GM21423 (cell line): ENCODE measurements around the gene CADPS2.
"Not testable (repeated sequence)": the region's sequence is repeated elsewhere in the genome, so short reads cannot be mapped to it uniquely, and the experiment has no call there.

ENCODE experiments used
- ATAC-seq: cut with Tn5 transposase; IDR thresholded peaks from one replicate; pipeline ENCODE4 v1.9.1; 2021; ENCODE audit warnings: mild to moderate bottlenecking, moderate library complexity; ENCODE audit not compliant: unreplicated experiment

The CADPS2 gene

DNA sequence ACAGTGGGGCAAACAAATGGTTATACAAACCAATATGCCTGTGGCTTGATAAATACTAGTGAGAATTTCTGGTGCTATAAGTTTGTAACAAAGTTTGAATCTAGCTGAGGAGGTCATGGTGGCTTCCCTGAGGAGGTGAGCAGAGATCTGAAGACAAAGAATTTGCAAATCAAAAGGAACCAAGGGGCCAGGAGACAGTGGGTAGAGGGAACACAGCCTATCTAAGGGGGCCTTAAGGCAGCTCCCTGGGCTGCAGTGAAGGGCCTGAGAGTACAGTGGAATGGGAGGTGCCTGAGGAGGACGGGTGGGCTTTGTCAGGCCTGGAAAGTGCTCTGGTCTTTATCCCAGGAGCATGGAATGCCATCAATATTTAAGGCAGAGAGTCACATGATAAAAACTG, 209.1 kb downstream of the CADPS2 start:
- ATAC-seq = no peak

DNA sequence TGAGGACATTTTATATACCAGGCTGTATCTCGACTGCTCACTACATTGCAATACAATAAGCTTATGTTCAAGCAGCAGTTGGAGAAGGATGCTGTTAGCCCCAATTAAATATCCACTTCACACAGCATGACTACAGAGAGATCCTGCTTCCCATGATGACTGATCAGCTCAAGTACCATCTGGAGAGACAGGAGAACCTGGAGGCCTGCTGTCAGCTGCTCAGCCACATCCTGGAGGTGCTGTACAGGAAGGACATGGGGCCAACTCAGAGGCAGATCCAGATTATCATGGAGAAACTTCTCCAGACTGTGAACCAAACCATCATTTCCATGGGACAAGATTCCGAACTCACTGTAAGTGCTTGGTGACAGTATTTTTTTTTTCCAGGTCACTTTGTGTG, 209.8 kb downstream of the CADPS2 start:
- no peak for ATAC-seq

DNA sequence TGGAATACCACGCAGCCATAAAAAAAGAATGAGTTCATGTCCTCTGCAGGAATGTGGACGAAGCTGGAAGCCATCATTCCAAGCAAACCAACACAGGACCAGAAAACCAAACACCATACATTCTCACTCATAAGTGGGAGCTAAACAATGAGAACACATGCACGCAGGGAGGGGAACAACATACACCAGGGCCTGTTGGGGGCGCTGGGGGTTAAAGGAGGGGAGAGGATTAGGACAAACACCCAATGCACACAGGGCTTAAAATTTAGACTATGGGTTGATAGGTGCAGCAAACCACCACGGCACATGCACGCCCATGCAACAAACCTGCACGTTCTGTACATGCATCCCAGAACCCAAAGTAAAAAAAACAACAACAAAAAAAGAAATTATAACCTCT, 210.6 kb downstream of the CADPS2 start:
- ATAC-seq = no peak

DNA sequence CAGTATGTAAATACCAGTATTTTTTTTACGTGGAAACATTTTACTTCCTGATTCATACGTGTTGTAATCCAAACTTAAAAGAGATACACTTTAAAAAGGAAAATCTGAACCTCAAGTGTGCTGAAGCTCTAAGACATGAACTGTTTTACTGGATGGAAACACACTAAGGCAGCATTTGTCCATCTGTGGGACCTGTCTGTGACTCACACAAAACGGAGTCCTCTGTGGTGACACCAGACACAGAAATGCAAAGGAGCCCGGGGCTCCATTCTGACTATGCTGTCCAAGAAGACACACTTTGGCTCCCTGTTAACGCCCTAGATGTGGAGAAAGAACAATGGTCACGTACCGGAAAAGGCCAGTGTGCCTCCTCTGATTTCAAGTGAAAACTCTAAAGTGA, 211.2 kb downstream of the CADPS2 start:
- ATAC-seq = no peak

DNA sequence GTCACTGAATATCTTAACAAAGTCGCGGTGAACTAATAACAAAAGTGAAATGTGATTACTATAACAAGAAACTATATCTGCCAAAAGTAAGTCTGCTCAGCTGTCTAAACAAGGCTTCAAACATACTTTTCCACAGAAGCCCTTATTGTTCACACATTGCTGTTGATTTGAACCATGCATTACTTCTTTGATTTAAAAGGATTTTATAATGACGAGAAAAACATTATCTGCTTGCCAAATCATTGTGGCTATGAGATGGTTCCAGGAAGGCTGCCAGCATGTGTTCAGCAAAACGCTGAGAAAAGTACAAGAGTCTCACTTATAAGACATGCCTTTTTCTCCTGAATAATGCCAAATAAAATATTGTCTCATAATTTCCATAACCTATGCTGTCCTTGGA, 211.8 kb downstream of the CADPS2 start:
- ATAC-seq = no peak

DNA sequence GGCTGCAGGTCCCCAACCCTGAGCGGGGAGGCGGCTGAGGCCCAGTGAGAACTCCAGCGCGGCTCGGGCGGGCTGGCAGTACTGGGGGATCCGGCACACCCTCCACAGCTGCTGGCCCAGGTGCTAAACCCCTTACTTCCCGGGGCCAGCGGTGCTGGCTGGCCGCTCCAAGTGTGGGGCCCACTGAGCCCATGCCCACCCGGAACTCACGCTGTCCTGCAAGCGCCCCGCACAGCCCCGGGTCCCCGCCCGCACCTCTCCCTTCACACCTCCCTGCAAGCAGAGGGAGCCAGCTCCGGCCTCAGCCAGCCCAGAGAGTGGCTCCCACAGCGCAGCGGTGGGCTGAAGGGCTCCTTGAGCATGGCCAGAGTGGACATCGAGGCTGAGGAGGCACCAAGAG, 212.3 kb downstream of the CADPS2 start:
- ATAC-seq = no peak

DNA sequence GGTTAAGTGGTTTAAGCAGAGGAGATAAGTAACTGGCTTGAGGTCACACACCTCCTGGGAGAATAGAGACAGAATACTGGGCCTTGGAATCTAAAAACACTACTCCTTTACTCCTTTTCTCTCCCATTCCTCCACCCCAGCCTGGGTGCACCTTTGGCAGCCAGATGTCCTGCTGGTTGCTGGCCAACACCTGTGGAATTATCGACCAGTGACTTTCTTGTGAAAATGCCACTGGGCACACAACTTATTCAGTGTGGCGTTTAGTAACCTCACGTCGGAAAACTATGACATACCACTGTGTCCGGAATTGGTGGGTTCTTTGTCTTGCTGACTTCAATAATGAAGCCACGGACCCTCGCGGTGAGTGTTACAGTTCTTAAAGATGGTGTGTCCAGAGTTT, 213.7 kb downstream of the CADPS2 start:
- no peak for ATAC-seq

DNA sequence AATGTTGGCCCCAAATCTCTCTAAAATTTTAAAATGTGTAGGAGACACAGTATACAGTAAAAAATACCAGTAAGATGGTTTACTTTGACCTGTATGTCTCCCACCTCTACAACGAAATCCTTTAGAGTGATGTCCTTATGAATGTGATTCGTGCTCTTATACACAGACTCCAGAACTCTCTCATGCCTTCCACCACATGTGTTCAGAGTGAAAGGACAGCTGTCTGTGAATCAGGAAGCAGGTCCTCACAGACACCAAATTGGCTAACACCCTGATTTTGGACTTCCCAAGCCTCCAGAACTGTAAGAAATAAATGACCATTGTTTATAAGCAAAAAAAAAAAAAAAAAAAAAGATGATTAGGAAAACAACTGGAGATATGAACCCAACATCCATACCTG, 222.5 kb downstream of the CADPS2 start:
- no peak for ATAC-seq

DNA sequence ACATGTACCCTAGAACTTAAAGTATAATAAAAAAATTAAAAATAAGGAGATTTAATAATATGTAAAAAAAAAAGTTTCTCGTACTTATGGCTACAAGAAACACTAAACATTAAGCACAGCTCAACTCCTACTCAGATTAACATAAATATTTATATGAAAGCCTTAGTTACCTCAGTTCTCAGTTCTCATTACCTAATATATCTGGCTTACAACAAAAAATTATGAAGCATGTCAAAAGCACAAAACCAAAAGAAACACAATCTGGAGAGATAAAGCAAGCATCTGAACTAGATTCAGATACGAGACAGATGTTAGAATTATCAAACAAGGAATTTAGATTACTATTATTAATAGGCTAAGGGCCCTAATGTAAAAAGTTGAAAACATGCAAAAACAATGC, 227.4 kb downstream of the CADPS2 start:
- ATAC-seq = no peak

DNA sequence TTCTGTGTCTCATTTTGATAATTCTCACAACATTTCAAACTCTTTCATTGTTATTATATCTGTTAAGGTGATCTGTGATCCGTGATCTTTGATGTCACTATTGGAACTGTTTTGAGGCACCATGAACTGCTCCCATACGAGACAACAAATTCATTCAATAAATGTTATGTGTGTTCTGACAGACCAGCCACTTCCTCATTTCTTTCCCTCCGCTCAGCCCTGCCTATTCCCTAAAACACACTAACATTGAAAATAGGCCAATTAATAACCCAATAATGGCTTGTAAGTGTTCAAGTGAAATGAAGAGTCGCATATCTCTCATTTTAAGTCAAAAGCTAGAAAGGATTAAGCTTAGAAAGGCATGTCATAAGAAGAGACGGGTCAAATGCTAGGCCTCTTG, 232.6 kb downstream of the CADPS2 start:
- ATAC-seq = no peak

DNA sequence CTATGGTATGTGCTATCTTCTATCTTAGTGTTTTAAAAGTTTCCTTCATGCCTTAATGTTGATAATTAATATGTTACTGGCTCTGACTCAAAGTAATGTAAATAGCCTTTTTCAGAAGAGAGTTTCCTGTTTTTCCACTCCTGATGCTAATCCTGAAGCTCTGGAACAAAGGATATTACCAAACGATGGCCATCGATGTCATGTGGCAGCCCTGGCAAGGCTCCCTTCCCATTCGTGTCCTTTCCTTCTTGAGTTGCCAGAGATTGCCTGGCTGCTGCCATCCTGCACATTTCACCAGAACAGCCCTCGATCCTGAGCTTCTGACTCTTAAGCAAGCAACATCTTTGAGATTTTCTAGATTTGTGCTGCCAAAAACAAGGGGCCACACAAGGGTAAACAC, 233.4 kb downstream of the CADPS2 start:
- no peak for ATAC-seq

DNA sequence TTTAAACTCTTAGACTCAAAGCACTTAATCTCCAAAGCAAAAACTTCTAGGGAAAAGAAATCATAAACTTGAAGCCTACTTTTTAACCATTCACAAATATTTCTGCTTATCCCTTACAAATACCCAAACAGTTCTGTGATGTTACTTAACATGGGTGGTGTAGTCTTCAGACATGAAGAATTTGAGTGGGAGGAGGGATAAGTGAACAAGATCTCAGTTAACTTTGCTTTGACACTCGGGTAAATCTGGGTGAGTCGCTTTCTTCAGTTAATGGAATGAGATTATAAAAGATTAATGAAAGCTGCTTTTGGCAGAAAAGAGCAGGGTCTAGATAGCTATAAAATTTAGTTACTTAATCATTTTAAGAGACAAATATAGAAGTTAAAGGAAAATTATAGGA, 234.8 kb downstream of the CADPS2 start:
- no peak for ATAC-seq

DNA sequence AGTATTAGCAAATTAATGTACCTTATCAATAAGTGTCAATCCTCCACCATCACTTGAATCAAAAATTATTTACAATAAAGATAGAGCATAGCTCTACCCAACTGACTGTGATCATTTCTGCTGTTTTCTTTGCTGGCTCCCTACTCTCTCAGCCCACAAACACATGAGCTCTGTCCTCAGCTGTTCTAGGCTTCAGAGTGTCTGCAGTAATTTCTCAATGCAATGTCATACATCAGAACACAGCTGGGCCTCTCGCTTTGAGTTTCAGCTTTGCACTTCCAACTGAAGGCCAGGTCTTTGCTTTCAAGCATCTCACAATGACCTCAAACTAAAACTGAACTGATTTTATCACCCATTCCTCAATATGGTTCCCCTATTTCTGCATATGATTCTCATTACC, 243.0 kb downstream of the CADPS2 start:
- no peak for ATAC-seq

DNA sequence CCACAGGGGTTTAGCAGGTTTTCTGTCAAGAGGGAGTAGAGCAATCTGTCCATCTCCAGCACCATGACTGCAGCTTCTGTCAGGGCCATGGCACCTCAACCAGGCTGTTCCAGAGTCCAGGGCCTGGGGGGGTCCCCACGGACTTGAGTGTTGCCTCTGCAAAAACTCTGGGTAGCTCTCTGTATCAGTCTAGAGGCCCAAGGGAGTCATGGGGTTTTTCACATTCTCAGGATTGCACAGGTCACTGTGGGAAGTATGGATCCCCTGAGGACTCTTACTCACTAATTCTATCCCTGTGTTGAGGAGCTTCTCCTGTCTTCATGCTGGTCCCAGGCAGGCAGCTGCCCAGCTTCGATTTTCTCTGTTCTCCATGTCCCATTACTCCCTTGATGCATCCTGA, 247.8 kb downstream of the CADPS2 start:
- no peak for ATAC-seq

DNA sequence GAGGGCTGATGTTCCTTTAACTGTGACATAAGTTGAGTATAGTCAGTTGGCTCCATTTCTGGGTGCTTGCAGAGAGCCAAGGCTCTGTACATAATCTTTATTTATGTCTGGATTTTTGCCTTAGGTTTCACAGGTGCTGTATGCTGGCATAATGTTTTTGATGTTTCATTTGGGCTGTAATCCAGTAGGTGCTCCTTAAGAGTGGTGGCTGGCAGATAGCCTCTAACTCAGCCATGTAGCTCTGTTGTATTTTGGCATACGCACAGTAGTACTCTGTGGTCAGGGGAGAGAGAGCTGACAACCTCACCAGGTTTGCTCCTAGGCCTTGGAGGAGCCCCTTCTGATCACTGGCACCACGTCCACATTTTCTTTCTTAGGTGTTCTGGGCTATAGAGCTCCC, 248.5 kb downstream of the CADPS2 start:
- no peak for ATAC-seq

DNA sequence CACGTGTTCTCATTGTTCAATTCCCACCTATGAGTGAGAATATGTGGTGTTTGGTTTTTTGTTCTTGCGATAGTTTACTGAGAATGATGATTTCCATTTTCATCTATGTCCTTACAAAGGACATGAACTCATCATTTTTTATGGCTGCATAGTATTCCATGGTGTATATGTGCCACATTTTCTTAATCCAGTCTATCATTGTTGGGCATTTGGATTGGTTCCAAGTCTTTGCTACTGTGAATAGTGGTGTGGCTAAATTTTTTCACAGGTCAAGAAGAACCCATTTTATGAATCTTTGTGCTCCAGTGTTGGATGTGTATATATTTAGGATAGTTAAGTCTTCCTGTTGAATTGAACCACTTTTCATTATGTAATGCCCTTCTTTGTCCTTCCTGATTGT, 250.8 kb downstream of the CADPS2 start:
- not testable (repeated sequence) for ATAC-seq

DNA sequence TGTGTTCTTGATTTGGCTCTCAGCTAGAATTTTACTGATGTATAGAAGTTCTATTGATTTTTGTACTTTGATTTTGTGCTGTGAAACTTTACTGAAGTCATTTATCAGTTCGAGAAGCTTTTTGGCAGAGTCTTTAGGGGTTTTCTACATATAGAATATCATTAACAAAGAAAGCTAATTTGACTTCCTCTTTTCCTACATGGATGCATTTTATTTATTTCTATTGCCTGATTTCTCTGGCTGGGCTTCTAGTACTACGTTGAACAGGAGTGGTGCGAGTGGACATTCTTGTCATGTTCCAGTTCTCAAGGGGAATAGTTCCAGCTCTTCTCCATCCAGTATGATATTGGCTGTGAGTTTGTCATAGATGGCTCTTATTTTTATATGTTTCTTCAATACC, 252.8 kb downstream of the CADPS2 start:
- no peak for ATAC-seq

DNA sequence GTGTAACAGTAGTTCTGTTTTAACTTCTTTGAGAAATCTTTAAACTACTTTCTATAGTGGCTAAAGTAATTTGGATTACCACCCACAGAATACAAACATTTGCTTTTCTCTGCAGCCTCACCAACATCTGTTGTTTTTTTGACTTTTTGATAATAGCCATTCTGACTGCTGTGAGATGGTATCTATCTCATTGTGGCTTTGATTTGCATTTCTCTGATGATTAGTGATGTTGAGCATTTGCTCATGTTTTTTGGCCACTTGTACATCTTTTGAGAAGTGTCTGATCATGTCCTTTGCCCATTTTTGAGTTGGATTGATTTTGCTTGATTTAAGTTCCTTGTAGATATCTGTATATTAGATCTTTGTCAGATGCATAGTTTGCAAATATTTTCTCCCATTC, 254.0 kb downstream of the CADPS2 start:
- no peak for ATAC-seq

DNA sequence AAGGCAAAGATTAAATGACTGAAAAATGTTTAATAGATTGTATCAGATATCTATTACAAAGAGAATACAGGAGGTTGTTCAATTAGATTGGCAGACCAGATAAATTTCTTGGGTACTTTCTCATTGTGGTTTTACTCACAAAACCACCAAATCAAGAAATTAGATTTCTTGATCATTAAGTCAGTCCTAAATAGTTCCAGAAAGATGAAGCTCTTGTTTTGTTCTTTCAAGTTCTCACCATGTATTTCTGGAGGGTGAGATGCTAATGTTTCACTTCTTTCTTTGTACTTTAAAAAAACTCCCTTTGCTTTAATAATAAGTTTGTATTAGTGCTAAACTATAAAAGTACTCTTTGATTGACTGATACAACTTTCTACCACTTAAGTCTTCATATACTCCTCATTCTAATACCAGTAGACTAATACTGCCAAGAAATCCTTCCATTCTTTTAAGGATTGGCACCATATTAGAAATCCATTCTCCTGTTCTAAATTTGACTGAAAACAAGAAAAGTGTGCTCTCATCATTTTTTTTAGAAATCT, 256.8 kb downstream of the CADPS2 start:
- ATAC-seq = no peak

DNA sequence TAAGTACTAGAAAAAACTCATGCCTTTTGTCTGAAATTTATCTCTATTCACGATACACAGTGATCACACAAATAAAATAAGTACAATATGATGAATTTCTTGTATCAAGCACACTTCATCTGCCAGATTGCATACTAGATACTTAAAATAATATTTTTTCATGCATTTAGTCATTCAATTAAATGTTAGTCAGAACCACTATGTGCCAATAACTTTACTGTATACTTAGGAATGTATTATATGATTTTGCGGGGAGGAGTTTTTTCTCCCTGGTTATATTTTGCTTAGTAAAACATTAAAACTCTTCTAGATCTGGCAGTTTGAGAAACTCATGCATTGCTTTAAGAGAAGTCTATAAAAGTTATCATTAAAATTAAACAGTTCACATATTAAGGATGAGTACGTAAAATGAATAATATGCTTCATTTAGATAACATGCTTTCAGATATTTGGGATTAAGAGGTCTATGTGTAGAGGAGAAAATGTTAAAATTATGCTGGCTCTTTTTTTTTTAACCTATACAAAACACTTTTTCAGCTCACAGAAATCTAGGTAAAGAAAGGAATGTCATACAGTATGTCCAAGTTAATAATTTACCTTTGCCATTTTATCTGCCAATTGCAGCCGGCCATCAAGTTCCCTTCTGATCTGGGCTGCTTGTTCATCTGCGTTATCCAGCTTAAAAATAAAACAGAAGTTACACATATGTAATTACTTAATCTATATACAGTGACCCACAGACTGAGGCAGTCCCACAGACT, 257.4 kb downstream of the CADPS2 start:
- ATAC-seq = no peak

DNA sequence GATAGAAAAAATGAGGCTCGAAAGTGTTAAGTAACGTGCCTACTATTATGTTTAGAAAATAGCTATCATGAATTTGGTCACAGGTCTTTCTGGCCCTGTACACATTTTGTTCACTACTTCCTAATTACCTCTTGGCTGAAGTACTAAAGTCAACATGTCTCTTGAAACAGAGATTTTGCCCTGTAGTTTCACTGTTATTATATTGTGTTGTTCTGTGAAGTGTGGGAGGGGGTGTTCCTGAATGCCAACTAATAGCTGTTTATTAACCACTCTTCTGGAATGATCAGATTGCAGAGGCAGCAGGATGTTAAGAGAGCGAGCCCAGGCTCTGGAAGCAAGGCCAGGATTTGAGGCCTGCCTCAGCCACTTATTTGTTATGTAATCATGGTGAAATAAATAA, 259.5 kb downstream of the CADPS2 start:
- ATAC-seq = no peak

DNA sequence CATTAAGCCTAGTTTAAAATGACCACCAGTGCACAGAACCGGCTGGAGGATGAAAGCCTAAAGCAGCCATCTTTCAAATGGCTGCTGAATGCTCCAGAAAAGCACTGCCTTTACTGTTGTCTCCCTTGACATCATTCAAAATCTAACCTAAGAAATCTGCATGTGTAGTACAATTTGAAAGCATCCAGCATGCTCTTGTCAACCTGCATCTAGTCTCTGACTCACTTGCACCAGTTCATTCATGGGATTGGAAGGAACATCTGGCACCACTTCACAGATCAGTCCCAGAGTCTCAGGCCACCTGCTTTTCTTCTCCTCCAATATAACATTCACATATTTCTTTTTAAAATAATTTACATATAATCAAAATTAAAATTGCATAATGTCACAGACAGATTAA, 263.6 kb downstream of the CADPS2 start:
- no peak for ATAC-seq

DNA sequence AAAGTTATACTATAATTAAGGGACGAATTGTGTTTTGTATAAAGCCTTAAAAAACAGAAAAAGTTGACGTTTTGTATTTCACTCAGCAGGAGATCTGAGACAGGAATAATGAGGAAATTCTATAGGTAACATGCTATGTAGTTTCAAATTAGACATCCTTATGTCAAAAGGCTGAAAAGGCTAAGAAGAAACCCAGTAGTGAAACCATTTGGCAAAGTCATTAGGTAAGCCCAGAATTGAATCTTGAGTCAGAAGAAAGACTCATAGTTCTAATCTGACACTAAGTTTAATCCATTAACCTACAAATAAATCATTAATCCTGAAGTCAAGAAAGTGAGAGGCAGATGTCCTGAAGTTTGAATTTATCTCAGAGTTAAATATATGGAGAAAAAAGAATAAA, 266.6 kb downstream of the CADPS2 start:
- ATAC-seq = no peak
